Measurements from ENCODE around the gene SBF2.
"Not testable (repeated sequence)": the region's sequence is repeated elsewhere in the genome, so short reads cannot be mapped to it uniquely, and the experiment has no call there.

SBF2 gene

GRCh38 chr11:9953994-9954626 is 339.9 kb downstream of the SBF2 start:
- DNase-seq (ENCODE audit: low read depth in 2 of 2): no peak

DNA sequence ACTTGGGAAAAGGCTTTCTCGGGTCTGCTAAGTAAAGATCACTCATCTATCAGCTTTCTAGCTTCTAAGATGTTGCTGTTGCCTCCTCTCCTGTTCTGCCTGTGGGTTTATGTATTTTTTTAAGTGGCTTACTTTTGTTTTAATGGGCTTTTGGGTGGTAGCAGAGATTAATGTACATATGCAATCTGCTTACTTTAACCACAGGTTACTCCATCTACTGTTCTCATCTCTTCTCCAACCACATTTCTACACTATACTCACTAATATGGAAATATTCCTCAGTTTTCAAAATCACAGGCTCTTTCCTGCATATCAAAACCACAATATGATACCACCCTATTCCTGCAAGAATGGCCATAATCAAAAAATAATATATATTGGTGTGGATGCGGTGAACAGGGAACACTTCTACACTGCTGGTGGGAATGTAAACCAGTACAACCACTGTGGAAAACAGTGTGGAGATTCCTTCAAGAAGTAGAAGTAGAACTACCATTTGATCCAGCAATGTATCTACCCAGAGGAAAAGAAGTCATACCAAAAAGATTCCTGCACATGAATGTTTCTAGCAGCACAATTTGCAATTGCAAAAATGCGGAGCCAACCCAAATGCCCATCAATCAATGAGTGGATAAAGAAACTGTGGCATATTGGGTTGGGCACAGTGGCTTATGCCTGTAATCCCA is 341.4 kb downstream of the SBF2 start:
- no peak for DNase-seq (ENCODE audit: low read depth in 2 of 2)

GRCh38 chr11:9951807-9952206 is 342.2 kb downstream of the SBF2 start:
- no peak for DNase-seq (ENCODE audit: low read depth in 2 of 2)

GRCh38 chr11:9950462-9950861 is 343.6 kb downstream of the SBF2 start:
- DNase-seq (ENCODE audit: low read depth in 2 of 2): no peak

GRCh38 chr11:9947231-9947864 is 346.7 kb downstream of the SBF2 start:
- DNase-seq (ENCODE audit: low read depth in 2 of 2): no peak

GRCh38 chr11:9945680-9946079 is 348.3 kb downstream of the SBF2 start:
- not testable (repeated sequence) for DNase-seq (ENCODE audit: low read depth in 2 of 2)

GRCh38 chr11:9943386-9944110 is 350.5 kb downstream of the SBF2 start:
- no peak for DNase-seq (ENCODE audit: low read depth in 2 of 2)

- DNase-seq (ENCODE audit: low read depth in 2 of 2): no peak
Measured at GRCh38 chr11:9941991-9942390, 352.0 kb downstream of the SBF2 start.

GRCh38 chr11:9939150-9939549 is 354.9 kb downstream of the SBF2 start:
- DNase-seq (ENCODE audit: low read depth in 2 of 2): not testable (repeated sequence)

GRCh38 chr11:9936754-9937153 is 357.3 kb downstream of the SBF2 start:
- DNase-seq (ENCODE audit: low read depth in 2 of 2): no peak

- DNase-seq (ENCODE audit: low read depth in 2 of 2): not testable (repeated sequence)
Measured at GRCh38 chr11:9932843-9933242, 361.2 kb downstream of the SBF2 start.

- DNase-seq (ENCODE audit: low read depth in 2 of 2): not testable (repeated sequence)
Measured at GRCh38 chr11:9930562-9931331, 363.3 kb downstream of the SBF2 start.

GRCh38 chr11:9927670-9928069 is 366.3 kb downstream of the SBF2 start:
- no peak for DNase-seq (ENCODE audit: low read depth in 2 of 2)

- no peak for DNase-seq (ENCODE audit: low read depth in 2 of 2)
Measured at GRCh38 chr11:9923280-9923679, 370.7 kb downstream of the SBF2 start.

DNA sequence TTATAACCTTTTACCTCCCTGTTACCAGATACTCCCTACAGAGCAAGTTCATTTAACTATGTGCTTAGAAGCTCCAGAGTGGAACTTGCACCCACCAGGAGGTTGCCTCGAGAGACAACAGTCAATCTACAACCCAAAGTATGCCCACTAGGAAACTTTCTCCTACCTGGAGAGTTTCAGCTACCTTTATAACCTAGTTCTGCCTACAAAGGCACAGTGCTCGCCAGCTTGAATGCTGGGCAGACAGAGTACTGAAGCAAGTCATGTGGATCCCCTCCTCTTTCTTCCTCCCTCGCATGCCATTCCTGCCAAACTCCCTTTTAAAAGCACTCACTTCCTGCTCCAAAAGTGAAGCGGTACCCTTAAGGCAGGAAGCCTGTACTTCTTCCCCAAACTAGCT is 371.2 kb downstream of the SBF2 start:
- DNase-seq (ENCODE audit: low read depth in 2 of 2): no peak

DNA sequence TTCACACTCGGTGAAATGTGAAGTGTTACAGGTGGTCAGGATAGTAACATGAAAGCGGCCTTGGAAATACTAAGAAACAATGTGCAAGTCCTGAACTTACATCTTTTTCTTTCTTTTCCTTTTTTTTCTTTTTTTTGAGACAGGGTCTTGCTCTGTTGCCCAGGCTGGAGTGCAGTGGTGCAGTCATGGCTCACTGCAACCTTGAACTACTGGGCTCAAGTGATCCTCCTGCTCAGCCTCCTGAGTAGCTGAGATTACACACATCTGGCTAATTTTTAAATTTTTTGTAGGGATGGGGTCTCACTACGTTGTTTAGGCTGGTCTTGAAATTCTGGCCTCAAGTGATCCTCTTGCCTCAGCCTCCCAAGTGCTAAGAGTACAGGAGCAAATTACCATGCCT is 377.5 kb downstream of the SBF2 start:
- no peak for DNase-seq (ENCODE audit: low read depth in 2 of 2)

DNA sequence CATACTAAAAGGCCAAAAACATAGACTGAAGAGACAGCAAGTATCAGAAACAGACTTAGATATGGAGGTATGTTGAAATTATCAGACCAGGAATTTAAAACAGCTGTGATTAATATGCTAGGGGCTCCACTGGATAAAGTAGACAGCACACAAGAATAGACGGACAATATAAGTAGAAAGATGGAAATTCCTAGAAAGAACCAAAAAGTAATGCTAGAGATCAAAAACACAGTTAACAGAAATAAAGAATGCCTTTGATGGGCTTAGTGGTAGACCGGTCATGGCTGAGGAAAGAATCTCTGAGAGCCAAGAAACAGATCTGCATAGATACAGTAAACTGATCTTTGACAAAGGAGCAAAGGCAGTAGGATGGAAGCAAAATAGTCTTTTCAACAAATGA is 380.0 kb downstream of the SBF2 start:
- no peak for DNase-seq (ENCODE audit: low read depth in 2 of 2)

DNA sequence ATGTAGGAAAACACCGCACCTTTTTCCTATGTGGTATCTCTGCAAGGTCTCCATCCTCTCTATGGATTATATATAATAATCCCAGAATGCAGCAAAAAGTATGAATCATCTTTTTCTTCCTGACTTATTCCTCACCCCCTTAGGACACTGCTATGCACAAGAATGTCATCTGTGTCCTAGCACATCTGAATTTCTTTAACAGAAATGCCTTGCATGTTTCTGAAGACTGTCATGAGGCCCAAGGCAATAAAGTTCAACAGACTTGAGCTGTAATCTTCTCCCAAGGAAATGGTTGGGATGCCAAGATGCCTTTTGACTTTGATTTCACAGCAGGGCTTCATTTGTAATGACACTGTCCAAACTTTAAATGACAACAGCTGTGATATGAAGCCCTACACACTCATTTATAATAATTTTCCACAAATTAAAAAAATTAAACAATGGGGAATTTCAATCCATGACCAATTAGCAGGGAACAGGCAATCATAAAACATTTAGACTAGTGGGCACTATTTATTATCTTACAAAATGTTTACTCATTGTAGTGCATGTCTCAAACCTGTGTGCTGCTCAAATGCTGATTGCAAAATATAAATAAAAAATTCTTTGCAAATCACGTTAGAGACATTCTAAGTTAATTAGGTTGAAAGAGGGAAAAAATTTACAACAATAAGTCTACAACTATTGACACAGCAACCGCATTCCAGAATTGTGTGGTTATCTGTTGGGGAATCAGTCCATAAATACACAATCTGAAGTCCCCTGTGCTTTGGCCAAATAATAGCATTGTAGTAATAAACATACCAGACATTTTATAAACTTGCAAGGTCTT is 387.8 kb downstream of the SBF2 start:
- DNase-seq (ENCODE audit: low read depth in 2 of 2): no peak

GRCh38 chr11:9905501-9905951 is 388.5 kb downstream of the SBF2 start:
- DNase-seq (ENCODE audit: low read depth in 2 of 2): no peak

DNA sequence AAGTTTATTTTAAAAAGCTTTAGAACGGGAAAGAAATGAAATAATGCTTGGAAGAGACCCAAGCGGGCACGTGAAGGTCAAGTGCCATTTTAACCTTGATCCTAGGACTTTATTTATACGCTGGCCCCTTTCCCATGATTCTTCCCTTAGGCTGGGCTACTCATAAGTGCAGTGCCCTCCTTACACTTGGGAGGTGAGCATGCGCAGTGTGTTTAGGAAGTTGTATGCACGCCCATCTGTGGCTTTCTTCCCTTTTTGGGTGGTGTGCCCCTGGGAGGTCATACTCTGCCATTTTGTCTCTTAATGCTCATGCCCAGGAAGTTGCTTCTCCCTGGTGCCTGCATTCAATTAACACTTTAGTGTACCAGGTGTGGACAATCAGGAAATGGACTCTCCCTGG is 390.4 kb downstream of the SBF2 start:
- no peak for DNase-seq (ENCODE audit: low read depth in 2 of 2)

DNA sequence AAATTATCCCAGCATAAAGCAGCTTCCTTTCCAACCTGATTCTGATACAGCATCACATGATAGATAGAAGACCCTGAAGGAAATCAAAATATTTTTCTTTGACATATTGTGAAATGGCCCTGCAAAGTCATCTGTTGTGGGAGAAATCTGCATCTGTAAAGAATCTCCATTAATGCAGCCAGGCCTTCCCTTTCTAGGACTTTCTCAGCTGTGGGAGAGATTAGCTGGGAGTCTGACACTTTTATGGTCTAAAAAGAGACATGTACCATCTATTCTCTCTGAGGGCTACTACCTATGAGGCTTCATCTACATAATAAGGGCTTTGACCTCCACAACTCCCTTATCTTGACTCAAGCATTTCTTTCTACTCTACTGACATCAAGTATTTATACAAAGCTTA is 392.1 kb downstream of the SBF2 start:
- no peak for DNase-seq (ENCODE audit: low read depth in 2 of 2)
